Body of pancreas (tissue), 4 donors: ENCODE results near the gene FANCD2.

Source experiments
- POLR2A ChIP-seq, 3 donors: fragments of 450-650 bp; IDR thresholded peaks; one replicate each; pipeline ENCODE4 v1.6.1; 2016; ENCODE audit warnings: antibody characterized with exemption in 3 of 3, mild to moderate bottlenecking in 2 of 3
- TF ChIP-seq, protein P1 (sequence below), 7 experiments: fragments of 450-650 bp in 4 of 7; fragments of 200-600 bp in 3 of 7; sonication (generic) in 3 of 7; IDR thresholded peaks; one replicate each; pipeline ENCODE4 v1.5.1; 2016 to 2019; ENCODE audit warnings: antibody characterized with exemption in 7 of 7

DNA sequence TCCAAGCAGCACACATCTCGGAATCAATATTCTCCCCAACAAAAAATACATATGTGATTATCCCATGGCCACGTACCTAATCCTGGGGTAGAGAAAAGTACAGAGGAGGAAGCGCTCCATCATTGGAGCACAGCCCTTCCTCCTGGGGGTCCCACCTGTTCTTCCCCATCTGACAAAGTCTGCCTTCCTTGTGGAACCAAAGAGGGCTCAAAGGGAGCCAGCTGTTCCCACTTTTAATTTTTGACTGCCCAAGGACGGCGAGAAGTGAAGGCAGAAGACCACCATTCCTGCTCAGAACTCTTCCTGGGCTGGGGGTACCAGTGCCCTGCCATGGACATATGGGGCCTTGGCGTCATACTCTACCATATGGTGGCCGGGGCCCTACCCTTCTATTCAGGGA lies 14.1 kb upstream of the FANCD2 start:
- no peak for TF ChIP-seq POLR2A (IDR thresholded peaks at IDR 0.05)
- TF ChIP-seq, protein P1, sequence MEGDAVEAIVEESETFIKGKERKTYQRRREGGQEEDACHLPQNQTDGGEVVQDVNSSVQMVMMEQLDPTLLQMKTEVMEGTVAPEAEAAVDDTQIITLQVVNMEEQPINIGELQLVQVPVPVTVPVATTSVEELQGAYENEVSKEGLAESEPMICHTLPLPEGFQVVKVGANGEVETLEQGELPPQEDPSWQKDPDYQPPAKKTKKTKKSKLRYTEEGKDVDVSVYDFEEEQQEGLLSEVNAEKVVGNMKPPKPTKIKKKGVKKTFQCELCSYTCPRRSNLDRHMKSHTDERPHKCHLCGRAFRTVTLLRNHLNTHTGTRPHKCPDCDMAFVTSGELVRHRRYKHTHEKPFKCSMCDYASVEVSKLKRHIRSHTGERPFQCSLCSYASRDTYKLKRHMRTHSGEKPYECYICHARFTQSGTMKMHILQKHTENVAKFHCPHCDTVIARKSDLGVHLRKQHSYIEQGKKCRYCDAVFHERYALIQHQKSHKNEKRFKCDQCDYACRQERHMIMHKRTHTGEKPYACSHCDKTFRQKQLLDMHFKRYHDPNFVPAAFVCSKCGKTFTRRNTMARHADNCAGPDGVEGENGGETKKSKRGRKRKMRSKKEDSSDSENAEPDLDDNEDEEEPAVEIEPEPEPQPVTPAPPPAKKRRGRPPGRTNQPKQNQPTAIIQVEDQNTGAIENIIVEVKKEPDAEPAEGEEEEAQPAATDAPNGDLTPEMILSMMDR (IDR thresholded peaks at IDR 0.05) = no peak
